Measurements from ENCODE around the gene DAPL1. TPM values are rescaled to one million over a fixed set of nuclear protein-coding genes. Genes with fewer than 3 reads are reported as not detected.

DAPL1 gene
- total RNA-seq, 2 experiments from 2014 or later = not detected

- ATAC-seq (ENCODE audit: low read depth) (no peak), DNase-seq (no peak)
- Mint-ChIP-seq H3K27ac (no peak overlapping the region), H3K9me3 (peaks cover 1% of the 10 kb centered on the region), H3K36me3 (no peaks in the 10 kb centered on the region), H3K4me3 (no peak overlapping the region), H3K4me1 (no peaks in the 10 kb centered on the region), H3K27me3 (no peaks in the 10 kb centered on the region)
- POLR2A ChIA-PET = no interaction called here
Observed at GRCh38 chr2:158786897-158787296, 8.2 kb upstream of the DAPL1 start.

GRCh38 chr2:158788951-158789350 lies 6.2 kb upstream of the DAPL1 start:
- DNase-seq (no peak), ATAC-seq (ENCODE audit: low read depth) (no peak)
- H3K4me1 Mint-ChIP-seq = no peaks in the 10 kb centered on the region
- H3K36me3 Mint-ChIP-seq = no peaks in the 10 kb centered on the region
- H3K27ac Mint-ChIP-seq = no peak overlapping the region
- H3K27me3 Mint-ChIP-seq = no peaks in the 10 kb centered on the region
- POLR2A ChIA-PET = no interaction called here
- H3K9me3 Mint-ChIP-seq = no peaks in the 10 kb centered on the region
- H3K4me3 Mint-ChIP-seq = no peak overlapping the region

GRCh38 chr2:158796652-158797051 lies 1.5 kb downstream of the DAPL1 start:
- POLR2A ChIA-PET = no interaction called here
- Mint-ChIP-seq H3K27ac (no peak overlapping the region), H3K9me3 (no peaks in the 10 kb centered on the region), H3K4me3 (no peak overlapping the region), H3K36me3 (no peaks in the 10 kb centered on the region), H3K4me1 (no peaks in the 10 kb centered on the region), H3K27me3 (peaks cover 17% of the 10 kb centered on the region)
- no peak for DNase-seq
- no peak for ATAC-seq (ENCODE audit: low read depth)

- Mint-ChIP-seq H3K27me3 (peaks cover 17% of the 10 kb centered on the region), H3K27ac (no peak overlapping the region), H3K4me3 (no peak overlapping the region), H3K36me3 (no peaks in the 10 kb centered on the region), H3K4me1 (no peaks in the 10 kb centered on the region), H3K9me3 (no peaks in the 10 kb centered on the region)
- DNase-seq = no peak
- no peak for ATAC-seq (ENCODE audit: low read depth)
- POLR2A ChIA-PET = no interaction called here
Observed at GRCh38 chr2:158797963-158798700, 3.0 kb downstream of the DAPL1 start.

- no peak for DNase-seq
- H3K27me3 Mint-ChIP-seq = peaks cover 17% of the 10 kb centered on the region
- no peaks in the 10 kb centered on the region for H3K9me3 Mint-ChIP-seq
- no peak overlapping the region for H3K27ac Mint-ChIP-seq
- no peak for ATAC-seq (ENCODE audit: low read depth)
- H3K4me1 Mint-ChIP-seq = no peaks in the 10 kb centered on the region
- POLR2A ChIA-PET = no interaction called here
- no peak overlapping the region for H3K4me3 Mint-ChIP-seq
- H3K36me3 Mint-ChIP-seq = no peaks in the 10 kb centered on the region
Observed at GRCh38 chr2:158799181-158799580, 4.1 kb downstream of the DAPL1 start.

GRCh38 chr2:158803506-158803905 lies 8.4 kb downstream of the DAPL1 start:
- POLR2A ChIA-PET = no interaction called here
- Mint-ChIP-seq H3K27me3 (peaks cover 5% of the 10 kb centered on the region), H3K27ac (no peak overlapping the region), H3K4me3 (no peak overlapping the region), H3K4me1 (no peaks in the 10 kb centered on the region), H3K36me3 (no peaks in the 10 kb centered on the region), H3K9me3 (no peaks in the 10 kb centered on the region)
- DNase-seq = no peak
- ATAC-seq (ENCODE audit: low read depth) = no peak

- no peaks in the 10 kb centered on the region for H3K27me3 Mint-ChIP-seq
- DNase-seq (no peak), ATAC-seq (ENCODE audit: low read depth) (no peak)
- no peaks in the 10 kb centered on the region for H3K9me3 Mint-ChIP-seq
- no peak overlapping the region for H3K4me3 Mint-ChIP-seq
- no peak overlapping the region for H3K27ac Mint-ChIP-seq
- POLR2A ChIA-PET = no interaction called here
- no peaks in the 10 kb centered on the region for H3K36me3 Mint-ChIP-seq
- no peaks in the 10 kb centered on the region for H3K4me1 Mint-ChIP-seq
Observed at GRCh38 chr2:158805255-158805654, 10.1 kb downstream of the DAPL1 start.

GRCh38 chr2:158805936-158806335 lies 10.8 kb downstream of the DAPL1 start:
- no peak overlapping the region for H3K4me3 Mint-ChIP-seq
- no peaks in the 10 kb centered on the region for H3K4me1 Mint-ChIP-seq
- DNase-seq = no peak

GRCh38 chr2:158806941-158807340 lies 11.8 kb downstream of the DAPL1 start:
- Mint-ChIP-seq H3K9me3 (no peaks in the 10 kb centered on the region), H3K36me3 (no peaks in the 10 kb centered on the region), H3K27me3 (peaks cover 5% of the 10 kb centered on the region), H3K27ac (no peak overlapping the region), H3K4me3 (no peak overlapping the region), H3K4me1 (no peaks in the 10 kb centered on the region)
- POLR2A ChIA-PET = no interaction called here
- no peak for ATAC-seq (ENCODE audit: low read depth)
- DNase-seq = no peak

More at GRCh38 chr2:158805936-158806335, 10.8 kb downstream of the DAPL1 start:
- ATAC-seq (ENCODE audit: low read depth) = no peak
- H3K27me3 Mint-ChIP-seq = peaks cover 2% of the 10 kb centered on the region
- H3K27ac Mint-ChIP-seq = no peak overlapping the region
- H3K36me3 Mint-ChIP-seq = no peaks in the 10 kb centered on the region
- POLR2A ChIA-PET = no interaction called here
- no peaks in the 10 kb centered on the region for H3K9me3 Mint-ChIP-seq

GRCh38 chr2:158808426-158808825 lies 13.3 kb downstream of the DAPL1 start:
- POLR2A ChIA-PET = no interaction called here
- no peaks in the 10 kb centered on the region for H3K9me3 Mint-ChIP-seq

GRCh38 chr2:158809816-158810215 lies 14.7 kb downstream of the DAPL1 start:
- POLR2A ChIA-PET = no interaction called here
- Mint-ChIP-seq H3K36me3 (no peaks in the 10 kb centered on the region), H3K27me3 (peaks cover 5% of the 10 kb centered on the region), H3K9me3 (no peaks in the 10 kb centered on the region), H3K4me3 (no peak overlapping the region), H3K4me1 (no peaks in the 10 kb centered on the region), H3K27ac (no peak overlapping the region)
- DNase-seq (no peak), ATAC-seq (ENCODE audit: low read depth) (no peak)

More at GRCh38 chr2:158808426-158808825, 13.3 kb downstream of the DAPL1 start:
- Mint-ChIP-seq H3K27ac (no peak overlapping the region), H3K4me1 (no peaks in the 10 kb centered on the region), H3K27me3 (peaks cover 5% of the 10 kb centered on the region), H3K4me3 (no peak overlapping the region), H3K36me3 (no peaks in the 10 kb centered on the region)
- ATAC-seq (ENCODE audit: low read depth) = no peak
- no peak for DNase-seq

- POLR2A ChIA-PET = no interaction called here
- H3K9me3 Mint-ChIP-seq = no peaks in the 10 kb centered on the region
- DNase-seq = no peak
- H3K36me3 Mint-ChIP-seq = no peaks in the 10 kb centered on the region
- peaks cover 5% of the 10 kb centered on the region for H3K27me3 Mint-ChIP-seq
- H3K4me3 Mint-ChIP-seq = no peak overlapping the region
- ATAC-seq (ENCODE audit: low read depth) = no peak
- no peaks in the 10 kb centered on the region for H3K4me1 Mint-ChIP-seq
- no peak overlapping the region for H3K27ac Mint-ChIP-seq
Observed at GRCh38 chr2:158810731-158811460, 15.8 kb downstream of the DAPL1 start.

GRCh38 chr2:158815166-158815565 lies 20.0 kb downstream of the DAPL1 start:
- peaks cover 5% of the 10 kb centered on the region for H3K27me3 Mint-ChIP-seq
- DNase-seq = no peak
- H3K9me3 Mint-ChIP-seq = no peaks in the 10 kb centered on the region
- H3K4me3 Mint-ChIP-seq = no peak overlapping the region
- H3K36me3 Mint-ChIP-seq = no peaks in the 10 kb centered on the region
- POLR2A ChIA-PET = no interaction called here
- H3K27ac Mint-ChIP-seq = no peak overlapping the region
- H3K4me1 Mint-ChIP-seq = no peaks in the 10 kb centered on the region
- ATAC-seq (ENCODE audit: low read depth) = no peak

- Mint-ChIP-seq H3K9me3 (no peaks in the 10 kb centered on the region), H3K4me1 (no peaks in the 10 kb centered on the region), H3K27ac (no peak overlapping the region), H3K27me3 (peaks cover 3% of the 10 kb centered on the region), H3K4me3 (no peak overlapping the region), H3K36me3 (no peaks in the 10 kb centered on the region)
- no peak for DNase-seq
- POLR2A ChIA-PET = no interaction called here
- ATAC-seq (ENCODE audit: low read depth) = no peak
Observed at GRCh38 chr2:158815658-158816057, 20.5 kb downstream of the DAPL1 start.

Measured in activated naive CD8-positive, alpha-beta T cell treated with anti-CD3 and anti-CD28 coated beads, Interleukin-2, amount 10 ng/mL, durations not matched to agents 7 days and 5 days (primary cell).